ENCODE results near the gene KCNQ1. TPM values are rescaled to one million over a fixed set of nuclear protein-coding genes. Genes with fewer than 3 reads are reported as not detected.

The KCNQ1 gene
- polyA plus RNA-seq, 1 of the 3 experiments (the other 2 are of a cell fraction): 0.05 TPM

GRCh38 chr11:2567026-2567671, 122.3 kb downstream of the KCNQ1 start:
- Histone ChIP-seq H3K4me1 (ENCODE audit: control insufficient read depth in 1 of 2, insufficient read depth in 2 of 2, low read depth in 1 of 2, low read length in 1 of 2) (peaks cover 0 to 10% of the 10 kb centered on the region in 2 experiments; a peak in 1 of 4 replicates), H2AFZ (ENCODE audit: low read depth) (no peak overlapping the region), H3K36me3 (replicated peaks in 1 of 2; ENCODE audit: control insufficient read depth in 1 of 2, insufficient read depth in 2 of 2, low read length in 1 of 2) (no peaks in the 10 kb centered on the region), H3K9ac (no peak overlapping the region), H3K4me3 (ENCODE audit: low read depth in 2 of 2, low read length in 1 of 2) (no peak overlapping the region), H4K20me1 (ENCODE audit: insufficient read depth) (no peaks in the 10 kb centered on the region), H3K4me2 (no peak overlapping the region), H3K79me2 (ENCODE audit: insufficient read depth) (no peaks in the 10 kb centered on the region), H3K9me2 (no peaks in the 10 kb centered on the region), H3K27me3 (ENCODE audit: insufficient read depth) (no peaks in the 10 kb centered on the region), H3F3A (replicated peaks; ENCODE audit: insufficient read depth) (no peaks in the 10 kb centered on the region), H3K27ac (ENCODE audit: low read depth in 2 of 2, low read length in 1 of 2) (no peak overlapping the region), H3K9me3 (no peaks in the 10 kb centered on the region)
- TF ChIP-seq EZH2phosphoT487 (IDR thresholded peaks at IDR 0.05; ENCODE audit: borderline replicate concordance, low read depth) (no peak), REST (IDR thresholded peaks at IDR 0.05; ENCODE audit: low read depth, low read length) (no peak), TEAD4 (IDR thresholded peaks at IDR 0.05; ENCODE audit: borderline replicate concordance, insufficient read depth) (no peak), JUND (IDR thresholded peaks at IDR 0.05) (no peak), FOSL2 (IDR thresholded peaks at IDR 0.05; ENCODE audit: borderline replicate concordance, low read depth) (no peak), GABPA (IDR thresholded peaks at IDR 0.05; ENCODE audit: low read depth) (no peak), NFIC (IDR thresholded peaks at IDR 0.05; ENCODE audit: borderline replicate concordance) (no peak), FOXM1 (IDR thresholded peaks at IDR 0.05; ENCODE audit: low read depth) (no peak), USF2 (IDR thresholded peaks at IDR 0.05; ENCODE audit: borderline replicate concordance, low read depth, low read length) (no peak)
- 46% methylated on average over 2 of the region's 5 CpGs for WGBS (ENCODE audit: low lambda C conversion rate)
- ChIA-PET POLR2A (interaction anchor here (0.7 to 0.9 kb wide), 2 partner anchors 21 to 229 kb away, joined by 3 read pairs; no protein-coding TSS in a partner anchor), CTCF (interaction anchor here (0.6 to 2.8 kb wide), 5 partner anchors 12 to 338 kb away, joined by 3 to 12 read pairs (median 4); no protein-coding TSS in a partner anchor)
- DNase-seq: no peak

- Histone ChIP-seq H3K27ac (ENCODE audit: low read depth in 2 of 2, low read length in 1 of 2) (no peak overlapping the region), H3K4me1 (ENCODE audit: control insufficient read depth in 1 of 2, insufficient read depth in 2 of 2, low read depth in 1 of 2, low read length in 1 of 2) (peaks cover 0 to 10% of the 10 kb centered on the region in 2 experiments; a peak in 1 of 4 replicates), H3K4me2 (no peak overlapping the region), H3K9me3 (no peaks in the 10 kb centered on the region), H3K9ac (no peak overlapping the region), H2AFZ (ENCODE audit: low read depth) (no peak overlapping the region), H3F3A (replicated peaks; ENCODE audit: insufficient read depth) (no peaks in the 10 kb centered on the region), H3K36me3 (replicated peaks in 1 of 2; ENCODE audit: control insufficient read depth in 1 of 2, insufficient read depth in 2 of 2, low read length in 1 of 2) (no peaks in the 10 kb centered on the region), H3K4me3 (ENCODE audit: low read depth in 2 of 2, low read length in 1 of 2) (no peak overlapping the region), H4K20me1 (ENCODE audit: insufficient read depth) (no peaks in the 10 kb centered on the region), H3K9me2 (no peaks in the 10 kb centered on the region), H3K79me2 (ENCODE audit: insufficient read depth) (no peaks in the 10 kb centered on the region), H3K27me3 (ENCODE audit: insufficient read depth) (no peaks in the 10 kb centered on the region)
- CTCF ChIA-PET: interaction anchor here (1.1 to 2.8 kb wide), 4 partner anchors 37 to 319 kb away, joined by 3 to 12 read pairs (median 4); partner anchors contain the start of gene CDKN1C
- WGBS (ENCODE audit: low lambda C conversion rate): 67% methylated on average over 1 of the region's 14 CpGs
- no peak for DNase-seq
- POLR2A ChIA-PET: no interaction called here
- no peak for TF ChIP-seq IRF3 (IDR thresholded peaks at IDR 0.05; ENCODE audit: low read depth, low read length)
- TF ChIP-seq FOSL2 (IDR thresholded peaks at IDR 0.05; ENCODE audit: borderline replicate concordance, low read depth): no peak
- TF ChIP-seq YY1 (IDR thresholded peaks at IDR 0.05; ENCODE audit: low read depth): no peak
- TF ChIP-seq PBX3 (IDR thresholded peaks at IDR 0.05): no peak
- TF ChIP-seq EP300 (IDR thresholded peaks at IDR 0.05; ENCODE audit: borderline replicate concordance in 1 of 2, low read depth in 1 of 2, low read length in 1 of 2): no peak
- TF ChIP-seq GATA2 (CRISPR knock-in tag; IDR thresholded peaks at IDR 0.05): no peak
- TF ChIP-seq NRF1 (IDR thresholded peaks at IDR 0.05; ENCODE audit: low read depth, low read length): no peak
- TF ChIP-seq FOXM1 (IDR thresholded peaks at IDR 0.05; ENCODE audit: low read depth): no peak
- TF ChIP-seq RFX5 (IDR thresholded peaks at IDR 0.05; ENCODE audit: low read length): no peak
- no peak for TF ChIP-seq JUND (IDR thresholded peaks at IDR 0.05)
- TF ChIP-seq USF1 (IDR thresholded peaks at IDR 0.05; ENCODE audit: borderline replicate concordance, low read depth): no peak
- TF ChIP-seq ELF1 (IDR thresholded peaks at IDR 0.05): no peak
- TF ChIP-seq MXI1 (IDR thresholded peaks at IDR 0.05; ENCODE audit: low read depth, low read length): no peak
- no peak for TF ChIP-seq CHD2 (IDR thresholded peaks at IDR 0.05; ENCODE audit: low read length, partially characterized antibody)
Observed at GRCh38 chr11:2569321-2569721, 124.5 kb downstream of the KCNQ1 start.

Data from SK-N-SH (cell line).